T-helper 2 cell treated with Interferon-gamma antibody and Interleukin-4, amounts not matched to agents 100 ng/mL and 5 ng/mL, for 36 hours (primary cell): ENCODE results near the gene PXN. TPM values are rescaled to one million over a fixed set of nuclear protein-coding genes. Genes with fewer than 3 reads are reported as not detected.

ENCODE experiments used
- intact Hi-C: fragments of 100-400 bp; cut with micrococcal nuclease; formaldehyde crosslinking; loops from one replicate; pipeline ENCODE4 v1.15.1; 2023
- total RNA-seq: library from RNA; stranded (reverse); gene quantifications from 2 replicates; pipeline ENCODE4 v1.2.3, GENCODE V29; 2022

The PXN gene
- total RNA-seq, 1 donor from 2014 or later = 177 TPM

DNA sequence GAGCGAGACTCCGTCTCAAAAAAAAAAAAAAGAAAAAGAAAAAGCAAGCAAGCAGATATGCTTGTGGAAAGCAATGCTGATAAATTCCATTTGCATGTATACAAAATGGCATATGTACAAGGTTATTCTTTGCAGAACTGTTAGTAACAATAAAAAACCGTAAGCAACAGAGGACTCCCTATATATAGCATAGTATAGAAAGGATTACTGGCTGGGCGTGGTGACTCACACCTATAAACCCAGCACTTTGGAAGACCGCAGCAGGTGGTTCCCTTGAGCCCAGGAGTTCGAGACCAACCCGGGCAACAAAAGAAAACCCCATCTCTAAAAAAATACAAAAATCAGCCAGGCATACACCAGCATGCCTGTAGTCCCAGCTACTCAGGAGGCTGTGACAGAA is 84.6 kb downstream of the PXN start:
- intact Hi-C loops = no loop called here

- intact Hi-C loops = no loop called here
Observed at GRCh38 chr12:120175537-120175936, 90.0 kb downstream of the PXN start.

- intact Hi-C loops = no loop called here
Observed at GRCh38 chr12:120175062-120175461, 90.5 kb downstream of the PXN start.

DNA sequence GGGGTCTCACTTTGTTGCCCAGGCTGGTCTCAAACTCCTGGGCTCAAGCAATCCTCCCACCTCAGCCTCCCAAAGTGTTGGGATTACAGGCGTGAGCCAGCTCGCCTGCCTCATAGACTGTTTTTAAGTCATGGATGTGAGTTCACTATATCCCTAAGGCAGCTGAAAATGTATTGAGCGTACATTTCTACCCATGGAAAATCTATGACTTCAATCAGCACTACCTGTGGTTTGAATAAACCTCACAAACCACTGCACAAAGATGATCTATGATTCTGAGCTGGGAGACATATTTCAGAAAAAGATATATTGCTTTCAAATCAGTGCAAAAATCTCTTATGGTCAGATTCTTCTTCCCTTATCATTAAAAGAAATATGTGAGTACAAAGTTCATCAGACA is 93.5 kb downstream of the PXN start:
- intact Hi-C loops = no loop called here

- intact Hi-C loops = no loop called here
Observed at GRCh38 chr12:120170631-120171030, 94.9 kb downstream of the PXN start.

GRCh38 chr12:120169946-120170345 is 95.6 kb downstream of the PXN start:
- intact Hi-C loops = no loop called here

- intact Hi-C loops = no loop called here
Observed at GRCh38 chr12:120168337-120168736, 97.2 kb downstream of the PXN start.

DNA sequence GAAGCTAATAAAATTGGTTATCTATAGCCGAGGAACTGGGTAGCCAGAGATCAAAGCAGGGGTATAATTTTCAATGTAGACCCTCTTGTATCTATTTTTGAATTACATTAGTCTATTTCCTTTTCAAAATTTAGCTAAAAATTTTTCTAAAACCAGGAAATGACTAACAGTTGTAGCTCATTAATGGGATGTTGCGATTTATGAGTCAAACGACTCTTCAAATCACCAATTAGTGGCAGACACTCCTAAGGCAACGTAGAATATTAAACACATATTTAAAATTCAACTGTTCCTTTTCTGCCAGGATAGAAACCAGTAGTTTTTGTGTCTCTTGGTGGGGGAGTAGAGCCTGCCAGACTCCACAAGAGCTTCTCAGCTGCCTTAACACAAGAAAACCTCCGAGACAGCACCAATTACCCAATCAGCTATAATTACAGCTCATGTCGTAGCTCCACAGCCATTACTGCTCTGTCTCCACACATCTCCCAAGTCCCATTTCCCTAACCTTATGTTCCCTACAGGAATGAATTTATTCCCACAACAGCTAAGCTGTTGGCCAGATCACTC is 97.9 kb downstream of the PXN start:
- intact Hi-C loops = no loop called here

- intact Hi-C loops = no loop called here
Observed at GRCh38 chr12:120164293-120164692, 101.2 kb downstream of the PXN start.

GRCh38 chr12:120162763-120163162 is 102.8 kb downstream of the PXN start:
- intact Hi-C loops = no loop called here

GRCh38 chr12:120161852-120162251 is 103.7 kb downstream of the PXN start:
- intact Hi-C loops = no loop called here

Other genes with a start within 250 kb of the PXN start
- 87.2 and 90.3 TPM in 2 replicates for gene RAB35, start 149.0 kb downstream of the PXN start, total RNA-seq
- 117 and 121 TPM in 2 replicates for gene GCN1, start 71.0 kb downstream of the PXN start, total RNA-seq
- gene RPLP0, start 64.6 kb downstream of the PXN start, total RNA-seq = 2,486 and 2,509 TPM in 2 replicates
- gene RNU4-2, start 26.2 kb upstream of the PXN start, total RNA-seq = 7,202 and 7,829 TPM in 2 replicates
- gene RNU4-1, start 27.5 kb upstream of the PXN start, total RNA-seq = 3,138 and 3,380 TPM in 2 replicates
- 1.2 and 1.6 TPM in 2 replicates for gene SIRT4, start 36.6 kb upstream of the PXN start, total RNA-seq
- not detected in 2 replicates for gene PLA2G1B, start 62.0 kb upstream of the PXN start, total RNA-seq
- not detected in 2 replicates for gene MSI1, start 103.4 kb upstream of the PXN start, total RNA-seq
- gene COX6A1, start 172.4 kb upstream of the PXN start, total RNA-seq = 280 and 287 TPM in 2 replicates
- 30.7 and 31.9 TPM in 2 replicates for gene TRIAP1, start 180.7 kb upstream of the PXN start, total RNA-seq
- 27.9 and 29.0 TPM in 2 replicates for gene GATC, start 180.7 kb upstream of the PXN start, total RNA-seq
- 203 TPM in 2 replicates for gene SRSF9, start 204.0 kb upstream of the PXN start, total RNA-seq
- 331 and 335 TPM in 2 replicates for gene DYNLL1, start 230.4 kb upstream of the PXN start, total RNA-seq